Measurements from ENCODE around the gene ADGRB3.

- TF ChIP-seq POLR2A (IDR thresholded peaks at IDR 0.05; ENCODE audit: low read length) (no peak), GATA1 (IDR thresholded peaks at IDR 0.05; ENCODE audit: low read depth, low read length) (no peak)
Observed at GRCh38 chr6:68747110-68747790, 112.2 kb downstream of the ADGRB3 start.
